Measurements from ENCODE around the gene CLEC4G.

The CLEC4G gene

DNA sequence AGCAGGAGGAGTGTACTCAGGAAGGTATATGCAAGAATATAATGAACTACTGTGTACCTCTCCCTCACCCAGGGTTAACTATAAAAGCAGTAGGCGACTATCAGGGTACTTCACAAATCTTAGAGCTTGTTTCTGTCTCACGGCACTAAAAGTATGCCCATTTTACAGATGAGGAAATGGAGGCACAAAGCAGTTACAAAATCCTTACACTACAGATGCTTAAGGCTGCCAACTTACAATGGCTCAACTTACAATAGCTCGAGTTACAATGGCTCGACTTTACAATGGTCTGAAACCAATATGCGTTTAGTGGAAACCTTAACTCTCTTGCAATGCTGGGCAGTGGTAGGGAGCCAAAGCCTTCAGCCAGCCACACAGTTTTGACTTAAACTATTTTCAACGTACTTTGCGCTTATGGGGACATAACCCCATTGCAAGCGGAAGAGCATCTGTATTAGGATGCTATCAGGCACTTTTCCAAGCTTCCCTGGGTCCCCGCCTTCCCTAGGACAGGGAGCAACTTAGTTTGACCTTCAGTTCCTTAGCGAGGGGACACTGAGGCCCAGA, 34.1 kb downstream of the CLEC4G start:
- no peak for DNase-seq
- Histone ChIP-seq H3K27ac (ENCODE audit: low read length) (no peak overlapping the region), H3K4me1 (ENCODE audit: low read length) (no peaks in the 10 kb centered on the region), H3K27me3 (replicated peaks; ENCODE audit: insufficient read depth, low read length) (peaks cover 88% of the 10 kb centered on the region), H4K20me1 (ENCODE audit: insufficient read depth, low read length) (no peaks in the 10 kb centered on the region), H3K9ac (ENCODE audit: low read length) (no peak overlapping the region), H3K79me2 (ENCODE audit: low read length) (no peaks in the 10 kb centered on the region), H3F3A (ENCODE audit: insufficient read depth, low read length) (no peaks in the 10 kb centered on the region), H3K9me3 (replicated peaks; ENCODE audit: insufficient read depth, low read length) (no peaks in the 10 kb centered on the region), H3K9me2 (replicated peaks; ENCODE audit: insufficient read depth, low read length) (no peaks in the 10 kb centered on the region), H3K36me3 (replicated peaks; ENCODE audit: insufficient read depth, low read length) (no peaks in the 10 kb centered on the region), H3K4me2 (ENCODE audit: low read depth, low read length) (no peak overlapping the region), H2AFZ (ENCODE audit: low read length) (no peak overlapping the region), H3K4me3 (ENCODE audit: low read length) (no peak overlapping the region)
- TF ChIP-seq EZH2 (optimal IDR thresholded peaks at IDR 0.05; ENCODE audit: low read depth, low read length) (no peak), EZH2phosphoT487 (IDR thresholded peaks at IDR 0.05; ENCODE audit: low read length) (no peak)
- TF ChIP-seq, protein P1, sequence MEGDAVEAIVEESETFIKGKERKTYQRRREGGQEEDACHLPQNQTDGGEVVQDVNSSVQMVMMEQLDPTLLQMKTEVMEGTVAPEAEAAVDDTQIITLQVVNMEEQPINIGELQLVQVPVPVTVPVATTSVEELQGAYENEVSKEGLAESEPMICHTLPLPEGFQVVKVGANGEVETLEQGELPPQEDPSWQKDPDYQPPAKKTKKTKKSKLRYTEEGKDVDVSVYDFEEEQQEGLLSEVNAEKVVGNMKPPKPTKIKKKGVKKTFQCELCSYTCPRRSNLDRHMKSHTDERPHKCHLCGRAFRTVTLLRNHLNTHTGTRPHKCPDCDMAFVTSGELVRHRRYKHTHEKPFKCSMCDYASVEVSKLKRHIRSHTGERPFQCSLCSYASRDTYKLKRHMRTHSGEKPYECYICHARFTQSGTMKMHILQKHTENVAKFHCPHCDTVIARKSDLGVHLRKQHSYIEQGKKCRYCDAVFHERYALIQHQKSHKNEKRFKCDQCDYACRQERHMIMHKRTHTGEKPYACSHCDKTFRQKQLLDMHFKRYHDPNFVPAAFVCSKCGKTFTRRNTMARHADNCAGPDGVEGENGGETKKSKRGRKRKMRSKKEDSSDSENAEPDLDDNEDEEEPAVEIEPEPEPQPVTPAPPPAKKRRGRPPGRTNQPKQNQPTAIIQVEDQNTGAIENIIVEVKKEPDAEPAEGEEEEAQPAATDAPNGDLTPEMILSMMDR (IDR thresholded peaks at IDR 0.05; ENCODE audit: low read length): no peak

DNA sequence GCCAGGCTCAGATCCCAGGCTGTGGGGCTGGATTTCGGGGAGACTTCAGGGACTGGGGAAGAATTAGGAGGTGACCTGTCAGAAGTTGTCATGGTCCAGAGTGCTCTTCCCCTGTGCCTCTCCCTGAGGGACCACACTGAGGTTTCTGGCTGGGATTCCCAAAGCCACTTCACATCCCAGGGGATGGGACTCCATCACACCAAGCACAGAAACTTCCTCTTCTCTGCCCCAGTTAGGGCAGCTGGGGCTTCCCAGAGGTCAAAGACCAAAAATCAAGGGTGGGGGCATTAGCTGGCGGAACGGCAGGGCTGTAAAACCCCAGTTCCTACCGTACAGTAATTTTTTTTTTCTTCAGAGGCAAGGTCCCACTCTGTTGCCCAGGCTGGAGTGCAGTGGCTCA, 37.4 kb downstream of the CLEC4G start:
- Histone ChIP-seq H3K4me2 (ENCODE audit: low read depth, low read length) (no peak overlapping the region), H3K27ac (ENCODE audit: low read length) (no peak overlapping the region), H3K9ac (ENCODE audit: low read length) (no peak overlapping the region), H3K27me3 (replicated peaks; ENCODE audit: insufficient read depth, low read length) (peaks cover 91% of the 10 kb centered on the region), H4K20me1 (ENCODE audit: insufficient read depth, low read length) (no peaks in the 10 kb centered on the region), H3K36me3 (replicated peaks; ENCODE audit: insufficient read depth, low read length) (no peaks in the 10 kb centered on the region), H3F3A (ENCODE audit: insufficient read depth, low read length) (no peaks in the 10 kb centered on the region), H3K9me2 (replicated peaks; ENCODE audit: insufficient read depth, low read length) (no peaks in the 10 kb centered on the region), H3K4me3 (ENCODE audit: low read length) (no peak overlapping the region), H2AFZ (ENCODE audit: low read length) (no peak overlapping the region), H3K4me1 (ENCODE audit: low read length) (no peaks in the 10 kb centered on the region), H3K79me2 (ENCODE audit: low read length) (no peaks in the 10 kb centered on the region), H3K9me3 (replicated peaks; ENCODE audit: insufficient read depth, low read length) (no peaks in the 10 kb centered on the region)
- TF ChIP-seq, protein P1 (IDR thresholded peaks at IDR 0.05; ENCODE audit: low read length): no peak
- TF ChIP-seq EZH2phosphoT487 (IDR thresholded peaks at IDR 0.05; ENCODE audit: low read length): no peak
- TF ChIP-seq EZH2 (optimal IDR thresholded peaks at IDR 0.05; ENCODE audit: low read depth, low read length): no peak
- no peak for DNase-seq

DNA sequence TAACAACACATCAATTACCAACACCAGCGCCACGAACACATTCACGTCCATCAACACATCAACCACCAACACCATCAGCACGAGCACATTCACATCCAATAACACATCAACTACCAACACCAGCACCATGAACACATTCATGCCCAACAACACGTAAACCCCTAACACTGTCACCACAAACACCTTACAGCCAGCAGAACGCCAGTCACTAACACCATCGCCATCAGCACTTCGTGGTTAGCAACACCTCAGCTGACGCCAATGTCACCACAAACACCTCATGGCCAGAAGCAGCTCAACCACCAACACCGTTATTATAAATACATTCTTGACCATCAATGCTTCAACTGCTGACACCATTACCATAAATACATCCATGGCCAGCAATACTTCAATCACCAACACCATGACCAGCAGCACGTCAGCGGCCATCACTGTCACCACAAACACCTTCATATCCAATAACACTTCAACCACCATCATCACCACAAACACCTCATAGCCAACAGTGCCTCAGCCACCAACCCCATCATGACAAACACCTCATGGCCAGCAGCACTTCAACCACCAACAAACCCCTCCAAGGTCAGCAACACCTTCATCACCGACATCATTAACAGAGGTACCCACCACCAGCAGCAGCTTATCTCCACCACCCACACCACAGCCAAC, 39.4 kb downstream of the CLEC4G start:
- H3K4me3 ChIP-seq (ENCODE audit: low read length): no peak overlapping the region
- H3K36me3 ChIP-seq (replicated peaks; ENCODE audit: insufficient read depth, low read length): no peaks in the 10 kb centered on the region
- H3K9ac ChIP-seq (ENCODE audit: low read length): no peak overlapping the region
- H3K27ac ChIP-seq (ENCODE audit: low read length): no peak overlapping the region
- DNase-seq: no peak
- H3F3A ChIP-seq (ENCODE audit: insufficient read depth, low read length): no peaks in the 10 kb centered on the region
- no peaks in the 10 kb centered on the region for H3K9me2 ChIP-seq (replicated peaks; ENCODE audit: insufficient read depth, low read length)
- H3K4me2 ChIP-seq (ENCODE audit: low read depth, low read length): no peak overlapping the region
- H3K79me2 ChIP-seq (ENCODE audit: low read length): no peaks in the 10 kb centered on the region
- peaks cover 83% of the 10 kb centered on the region for H3K27me3 ChIP-seq (replicated peaks; ENCODE audit: insufficient read depth, low read length)
- no peaks in the 10 kb centered on the region for H3K4me1 ChIP-seq (ENCODE audit: low read length)
- no peaks in the 10 kb centered on the region for H4K20me1 ChIP-seq (ENCODE audit: insufficient read depth, low read length)
- H3K9me3 ChIP-seq (replicated peaks; ENCODE audit: insufficient read depth, low read length): no peaks in the 10 kb centered on the region
- no peak overlapping the region for H2AFZ ChIP-seq (ENCODE audit: low read length)
- no peak for TF ChIP-seq EZH2phosphoT487 (IDR thresholded peaks at IDR 0.05; ENCODE audit: low read length)
- no peak for TF ChIP-seq EZH2 (optimal IDR thresholded peaks at IDR 0.05; ENCODE audit: low read depth, low read length)
- TF ChIP-seq, protein P1 (IDR thresholded peaks at IDR 0.05; ENCODE audit: low read length): no peak
